Stimulated activated naive CD4-positive, alpha-beta T cell treated with Interleukin-2 at 50 U/mL for 16 hours (primary cell): ENCODE data around the gene SPEN.
"Not testable (repeated sequence)": the region's sequence is repeated elsewhere in the genome, so short reads cannot be mapped to it uniquely, and the experiment has no call there.

Experiments
- DNase-seq: peaks from one replicate; lab custom pipeline; 2025; lab: John Stamatoyannopoulos, UW

The SPEN gene

DNA sequence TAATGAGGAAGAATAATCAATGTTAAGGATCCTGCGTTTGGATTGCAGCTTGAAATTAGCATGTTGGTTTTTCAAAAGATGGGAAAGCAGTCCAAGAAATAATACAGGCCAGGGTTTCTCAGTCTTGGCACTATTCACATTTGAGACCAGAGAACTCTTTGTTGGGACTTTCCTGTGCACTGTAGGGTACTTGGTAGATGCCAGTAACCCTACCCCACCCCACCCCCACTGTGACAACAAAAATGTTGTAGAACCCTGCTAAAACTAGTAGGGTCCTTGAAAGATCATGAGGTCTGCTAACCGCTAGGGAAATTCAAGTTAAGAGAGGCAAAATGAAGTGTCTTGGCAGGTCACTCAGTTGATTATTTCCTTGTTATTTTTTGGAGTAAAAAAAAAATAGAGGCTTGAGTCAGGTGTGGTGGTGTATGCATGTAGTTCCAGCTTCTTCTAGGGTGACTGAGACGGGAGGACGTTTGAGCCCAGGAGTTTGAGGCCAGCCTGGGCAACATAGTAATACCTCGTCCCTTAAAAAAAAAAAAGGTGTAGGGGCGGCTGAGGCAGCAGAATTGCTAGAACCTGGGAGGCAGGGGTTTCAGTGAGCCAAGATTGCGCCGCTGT lies 53.3 kb downstream of the SPEN start:
- no peak for DNase-seq

DNA sequence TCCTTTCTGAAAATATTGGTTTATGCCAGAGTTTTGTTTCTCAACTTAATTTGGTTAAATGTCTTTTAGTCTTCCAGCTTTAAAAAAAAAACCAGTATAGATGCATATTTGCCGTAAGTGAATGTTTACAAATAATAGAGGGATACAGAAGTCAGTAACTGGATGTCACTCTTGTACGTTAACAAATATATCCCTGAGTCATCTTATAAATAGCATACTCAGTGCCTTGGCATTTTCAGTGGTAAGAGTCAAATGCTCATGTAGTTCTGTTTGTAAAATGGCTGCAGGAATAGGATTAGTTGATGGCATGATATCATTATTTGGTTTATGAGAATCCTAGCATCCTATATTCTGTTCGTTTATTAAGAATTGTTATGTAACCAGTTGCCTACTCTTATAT lies 55.4 kb downstream of the SPEN start:
- no peak for DNase-seq

DNA sequence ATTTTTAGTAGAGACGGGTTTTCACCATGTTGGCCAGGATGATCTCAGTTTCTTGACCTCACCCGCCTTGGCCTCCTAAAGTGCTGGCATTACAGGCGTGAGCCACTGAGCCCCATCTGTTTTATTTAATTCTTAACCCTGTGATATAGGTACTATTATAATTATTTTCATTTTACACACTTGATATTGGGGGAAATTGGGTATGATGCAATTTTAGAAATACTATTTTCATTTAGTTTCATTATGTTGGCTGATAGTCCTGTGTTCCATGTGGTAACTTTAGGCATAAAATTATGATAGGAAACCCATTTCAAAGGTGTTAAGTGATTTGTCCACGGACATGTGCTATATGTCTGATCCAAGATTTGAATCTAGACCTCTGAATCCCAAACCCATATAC lies 61.1 kb downstream of the SPEN start:
- DNase-seq: no peak

DNA sequence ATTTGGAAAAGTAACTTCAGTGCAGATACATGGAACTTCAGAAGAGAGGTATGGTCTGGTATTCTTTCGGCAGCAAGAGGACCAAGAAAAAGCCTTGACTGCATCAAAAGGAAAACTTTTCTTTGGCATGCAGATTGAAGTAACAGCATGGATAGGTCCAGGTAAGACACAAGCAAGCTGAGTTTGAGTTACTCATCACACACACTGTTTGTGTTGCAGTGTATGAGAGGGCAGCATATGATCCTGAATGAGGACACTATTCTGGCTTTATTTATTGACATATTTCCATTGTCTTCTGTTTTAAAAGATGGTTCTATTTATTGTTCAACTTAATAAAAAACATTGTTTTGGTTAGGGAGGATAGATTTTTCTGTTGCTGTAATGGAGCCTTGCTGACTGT lies 63.6 kb downstream of the SPEN start:
- DNase-seq: no peak

DNA sequence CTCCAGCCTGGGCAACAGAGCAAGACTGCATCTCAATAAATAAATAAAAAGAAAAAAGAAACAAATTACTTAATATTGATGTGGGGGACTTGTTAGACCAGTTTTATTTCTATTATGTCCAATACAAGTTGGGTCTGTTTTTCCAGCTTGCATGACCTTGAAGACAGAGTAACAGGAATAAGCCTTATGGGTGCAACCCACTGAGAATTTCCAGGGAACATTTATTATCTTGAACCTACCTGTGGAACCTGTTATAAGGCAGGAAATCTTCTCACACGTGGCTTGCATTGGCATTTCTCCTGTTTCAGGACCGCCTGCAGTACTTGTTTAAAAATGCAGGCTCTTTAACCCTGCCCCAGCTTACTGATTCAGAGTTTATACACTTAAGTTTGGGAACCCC lies 64.4 kb downstream of the SPEN start:
- no peak for DNase-seq

DNA sequence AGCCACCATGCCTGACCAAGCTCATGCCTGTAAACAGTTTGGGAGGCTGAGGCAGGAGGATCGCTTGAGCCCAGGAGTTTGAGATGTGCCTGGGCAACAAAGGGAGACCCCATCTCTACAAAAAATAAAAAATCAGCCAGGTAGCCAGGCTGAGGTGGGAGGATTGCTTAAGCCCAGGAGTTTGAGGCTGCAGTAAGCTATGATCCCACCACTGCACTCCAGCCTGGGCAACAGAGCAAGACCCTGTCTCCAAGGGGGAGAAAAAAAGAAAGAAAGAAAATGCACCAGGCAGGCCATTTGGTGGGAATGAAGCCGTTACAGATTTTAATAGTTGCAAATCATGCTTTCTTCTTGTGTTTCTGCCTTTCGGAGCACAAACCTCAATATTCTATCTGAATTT lies 66.1 kb downstream of the SPEN start:
- DNase-seq: not testable (repeated sequence)

DNA sequence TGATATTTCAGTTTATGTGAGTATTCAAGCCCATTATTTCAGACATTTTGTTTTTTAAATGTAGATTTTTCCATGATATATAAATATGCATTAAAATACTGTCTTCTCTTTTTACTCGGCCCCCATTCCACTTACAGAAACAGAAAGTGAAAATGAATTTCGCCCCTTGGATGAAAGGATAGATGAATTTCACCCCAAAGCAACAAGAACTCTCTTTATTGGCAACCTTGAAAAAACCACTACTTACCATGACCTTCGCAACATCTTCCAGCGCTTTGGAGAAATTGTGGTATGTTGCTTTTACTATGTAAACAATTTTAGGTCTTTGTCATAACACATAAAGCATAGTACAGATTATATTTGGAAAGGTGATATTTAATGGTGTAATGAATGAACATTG lies 68.5 kb downstream of the SPEN start:
- DNase-seq: no peak

DNA sequence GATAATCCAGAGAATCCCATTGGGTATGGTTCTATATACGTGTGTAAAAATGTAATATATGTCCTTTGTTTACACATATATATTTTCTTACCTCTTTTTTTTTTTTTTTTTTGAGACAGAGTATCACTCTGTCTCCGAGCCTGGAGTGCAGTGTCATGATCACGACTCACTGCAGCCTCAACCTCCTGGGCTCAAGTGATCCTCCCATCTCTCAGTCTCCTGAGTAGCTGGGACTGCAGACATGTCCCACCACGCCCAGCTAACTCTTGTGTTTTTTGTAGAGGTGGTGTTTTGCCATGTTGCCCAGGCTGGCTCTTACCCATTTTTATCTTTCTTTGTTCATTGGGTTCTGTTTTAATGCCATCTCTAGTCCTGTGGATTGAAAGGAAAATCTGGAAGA lies 68.9 kb downstream of the SPEN start:
- DNase-seq: no peak

DNA sequence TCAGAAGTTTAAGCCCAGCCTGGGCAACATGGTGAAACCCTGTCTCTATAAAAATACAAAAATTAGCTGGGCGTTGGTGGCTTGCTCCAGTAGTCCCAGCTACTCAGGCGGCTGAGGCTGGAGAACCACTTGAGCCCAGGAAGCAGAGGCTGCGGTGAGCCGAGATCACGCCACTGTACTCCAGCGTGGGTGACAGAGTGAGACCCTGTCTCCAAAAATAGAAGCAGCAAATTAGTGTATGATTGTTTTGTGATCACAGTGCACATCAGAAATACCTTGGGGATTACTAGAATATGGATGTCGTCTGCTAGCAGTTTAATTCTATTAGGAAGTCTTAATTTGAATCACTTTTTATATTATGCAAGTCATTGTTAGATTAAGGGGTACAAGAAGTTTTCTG lies 69.4 kb downstream of the SPEN start:
- no peak for DNase-seq

DNA sequence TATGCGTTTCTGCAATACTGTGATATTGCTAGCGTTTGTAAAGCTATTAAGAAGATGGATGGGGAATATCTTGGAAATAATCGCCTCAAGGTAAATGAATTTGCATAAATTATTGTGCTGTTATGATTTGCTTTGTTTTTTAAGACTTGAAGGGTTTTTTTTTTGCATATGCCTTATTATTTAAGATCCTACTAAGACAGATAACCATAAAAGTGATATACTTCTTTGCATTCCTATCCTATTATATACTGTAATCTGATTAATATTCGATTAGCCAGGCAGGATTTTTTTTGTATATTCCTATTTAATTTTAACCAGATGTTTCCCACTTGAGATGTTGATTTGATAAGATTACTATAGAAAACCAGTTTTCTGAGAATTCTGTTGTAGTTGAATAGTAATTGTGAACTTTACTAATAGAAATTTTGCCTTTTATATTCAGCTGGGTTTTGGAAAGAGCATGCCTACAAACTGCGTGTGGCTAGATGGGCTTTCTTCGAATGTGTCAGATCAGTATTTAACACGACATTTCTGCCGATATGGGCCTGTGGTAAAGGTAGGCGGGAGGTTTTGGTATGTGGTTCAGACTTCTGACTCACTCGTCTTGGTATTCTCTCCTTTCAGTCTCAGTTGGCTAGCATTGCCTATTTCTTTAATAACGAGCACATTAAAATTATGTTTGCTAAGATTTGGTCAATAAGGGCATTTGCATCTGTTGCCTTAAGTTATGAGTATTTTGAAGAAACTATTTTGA lies 71.6 kb downstream of the SPEN start:
- DNase-seq: peak; percentile 68

DNA sequence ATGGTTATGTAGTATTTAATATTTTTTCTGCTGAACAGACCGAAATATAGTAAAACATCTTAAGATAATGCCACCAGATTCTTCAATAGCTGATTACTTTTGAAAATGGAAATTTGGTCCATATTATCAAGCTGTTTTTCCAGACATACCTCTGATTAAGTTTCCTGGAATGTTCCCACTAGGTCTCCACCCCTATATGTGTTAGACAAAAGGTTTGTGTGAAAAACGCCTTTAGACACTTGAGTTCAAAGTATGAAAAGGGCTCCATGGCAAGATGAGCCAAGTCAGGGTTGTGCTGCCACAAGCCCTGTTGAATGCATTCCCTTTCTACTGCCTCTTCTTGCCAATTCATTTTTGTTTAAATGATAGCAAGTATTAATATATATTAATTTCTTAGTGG lies 75.7 kb downstream of the SPEN start:
- no peak for DNase-seq

DNA sequence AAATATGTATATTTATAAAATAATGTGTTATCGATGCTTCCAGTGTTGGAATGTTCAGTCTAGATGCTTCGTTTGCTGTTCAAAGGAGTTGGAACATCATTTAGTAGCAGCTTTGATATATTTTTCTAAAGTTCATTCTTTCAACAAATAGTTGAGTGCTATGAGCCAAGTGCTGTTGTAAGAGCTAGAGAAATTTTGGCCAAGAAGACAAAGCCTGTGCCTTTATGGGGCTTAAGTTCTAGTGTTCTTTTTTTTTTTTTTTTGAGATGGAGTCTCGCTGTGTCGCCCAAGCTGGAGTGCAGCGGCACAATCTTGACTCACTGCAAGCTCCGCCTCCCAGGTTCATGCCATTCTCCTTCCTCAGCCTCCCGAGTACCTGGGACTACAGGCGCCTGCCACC lies 78.9 kb downstream of the SPEN start:
- DNase-seq: not testable (repeated sequence)

DNA sequence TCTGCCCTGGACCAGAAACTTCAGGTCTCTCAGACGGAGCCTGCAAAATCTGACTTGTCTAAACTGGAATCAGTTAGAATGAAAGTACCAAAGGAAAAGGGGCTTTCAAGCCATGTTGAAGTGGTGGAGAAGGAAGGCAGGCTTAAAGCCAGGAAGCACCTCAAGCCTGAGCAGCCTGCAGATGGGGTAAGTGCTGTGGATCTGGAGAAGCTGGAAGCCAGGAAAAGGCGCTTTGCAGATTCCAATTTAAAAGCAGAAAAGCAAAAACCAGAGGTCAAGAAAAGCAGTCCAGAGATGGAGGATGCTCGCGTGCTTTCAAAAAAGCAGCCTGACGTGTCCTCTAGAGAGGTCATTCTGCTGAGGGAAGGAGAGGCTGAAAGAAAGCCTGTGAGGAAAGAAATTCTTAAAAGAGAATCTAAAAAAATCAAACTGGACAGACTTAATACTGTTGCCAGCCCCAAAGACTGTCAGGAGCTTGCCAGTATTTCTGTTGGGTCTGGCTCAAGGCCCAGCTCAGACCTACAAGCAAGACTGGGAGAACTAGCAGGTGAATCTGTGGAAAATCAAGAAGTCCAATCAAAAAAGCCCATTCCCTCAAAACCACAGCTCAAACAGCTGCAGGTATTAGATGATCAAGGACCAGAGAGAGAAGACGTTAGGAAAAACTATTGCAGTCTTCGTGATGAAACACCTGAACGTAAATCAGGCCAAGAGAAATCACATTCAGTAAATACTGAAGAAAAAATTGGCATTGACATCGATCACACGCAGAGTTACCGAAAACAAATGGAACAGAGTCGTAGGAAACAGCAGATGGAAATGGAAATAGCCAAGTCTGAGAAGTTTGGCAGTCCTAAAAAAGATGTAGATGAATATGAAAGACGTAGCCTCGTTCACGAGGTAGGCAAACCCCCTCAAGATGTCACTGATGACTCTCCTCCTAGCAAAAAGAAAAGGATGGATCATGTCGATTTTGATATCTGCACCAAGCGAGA lies 81.8 kb downstream of the SPEN start:
- DNase-seq: no peak

DNA sequence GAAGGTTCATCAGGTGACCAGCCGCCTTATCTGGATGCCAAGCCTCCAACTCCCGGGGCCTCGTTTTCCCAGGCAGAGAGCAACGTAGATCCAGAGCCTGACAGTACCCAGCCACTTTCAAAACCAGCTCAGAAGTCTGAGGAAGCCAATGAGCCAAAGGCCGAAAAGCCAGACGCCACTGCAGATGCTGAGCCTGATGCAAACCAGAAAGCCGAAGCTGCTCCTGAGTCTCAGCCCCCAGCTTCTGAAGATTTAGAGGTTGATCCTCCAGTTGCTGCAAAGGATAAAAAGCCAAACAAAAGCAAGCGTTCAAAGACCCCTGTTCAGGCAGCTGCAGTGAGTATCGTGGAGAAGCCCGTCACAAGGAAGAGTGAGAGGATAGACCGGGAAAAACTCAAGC lies 83.9 kb downstream of the SPEN start:
- no peak for DNase-seq

DNA sequence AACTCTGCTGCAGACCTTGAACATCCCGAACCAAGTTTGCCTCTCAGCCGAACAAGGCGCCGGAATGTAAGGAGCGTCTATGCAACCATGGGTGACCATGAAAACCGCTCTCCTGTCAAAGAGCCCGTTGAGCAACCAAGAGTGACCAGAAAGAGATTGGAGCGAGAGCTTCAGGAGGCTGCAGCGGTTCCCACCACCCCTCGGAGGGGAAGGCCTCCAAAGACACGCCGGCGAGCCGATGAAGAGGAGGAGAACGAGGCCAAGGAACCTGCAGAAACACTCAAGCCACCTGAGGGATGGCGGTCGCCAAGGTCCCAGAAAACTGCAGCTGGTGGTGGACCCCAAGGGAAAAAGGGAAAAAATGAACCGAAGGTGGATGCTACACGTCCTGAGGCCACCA lies 84.4 kb downstream of the SPEN start:
- DNase-seq: no peak

DNA sequence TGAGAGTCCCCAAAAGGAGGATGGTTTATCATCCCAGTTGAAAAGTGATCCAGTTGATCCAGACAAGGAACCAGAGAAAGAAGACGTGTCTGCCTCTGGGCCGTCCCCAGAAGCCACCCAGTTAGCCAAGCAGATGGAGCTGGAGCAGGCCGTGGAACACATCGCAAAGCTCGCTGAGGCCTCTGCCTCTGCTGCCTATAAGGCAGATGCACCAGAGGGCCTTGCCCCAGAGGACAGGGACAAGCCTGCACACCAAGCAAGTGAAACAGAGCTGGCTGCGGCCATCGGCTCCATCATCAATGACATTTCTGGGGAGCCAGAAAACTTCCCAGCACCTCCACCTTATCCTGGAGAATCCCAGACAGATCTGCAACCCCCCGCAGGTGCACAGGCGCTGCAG lies 85.1 kb downstream of the SPEN start:
- DNase-seq: no peak

DNA sequence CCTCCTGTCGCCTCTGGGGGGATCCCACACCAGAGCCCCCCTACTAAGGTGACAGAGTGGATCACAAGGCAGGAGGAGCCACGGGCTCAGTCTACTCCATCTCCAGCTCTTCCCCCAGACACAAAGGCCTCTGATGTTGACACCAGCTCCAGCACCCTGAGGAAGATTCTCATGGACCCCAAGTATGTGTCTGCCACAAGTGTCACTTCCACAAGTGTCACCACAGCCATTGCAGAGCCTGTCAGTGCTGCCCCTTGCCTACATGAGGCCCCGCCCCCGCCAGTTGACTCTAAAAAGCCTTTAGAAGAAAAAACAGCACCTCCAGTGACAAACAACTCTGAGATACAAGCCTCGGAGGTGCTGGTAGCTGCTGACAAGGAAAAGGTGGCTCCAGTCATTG lies 86.2 kb downstream of the SPEN start:
- DNase-seq: no peak

DNA sequence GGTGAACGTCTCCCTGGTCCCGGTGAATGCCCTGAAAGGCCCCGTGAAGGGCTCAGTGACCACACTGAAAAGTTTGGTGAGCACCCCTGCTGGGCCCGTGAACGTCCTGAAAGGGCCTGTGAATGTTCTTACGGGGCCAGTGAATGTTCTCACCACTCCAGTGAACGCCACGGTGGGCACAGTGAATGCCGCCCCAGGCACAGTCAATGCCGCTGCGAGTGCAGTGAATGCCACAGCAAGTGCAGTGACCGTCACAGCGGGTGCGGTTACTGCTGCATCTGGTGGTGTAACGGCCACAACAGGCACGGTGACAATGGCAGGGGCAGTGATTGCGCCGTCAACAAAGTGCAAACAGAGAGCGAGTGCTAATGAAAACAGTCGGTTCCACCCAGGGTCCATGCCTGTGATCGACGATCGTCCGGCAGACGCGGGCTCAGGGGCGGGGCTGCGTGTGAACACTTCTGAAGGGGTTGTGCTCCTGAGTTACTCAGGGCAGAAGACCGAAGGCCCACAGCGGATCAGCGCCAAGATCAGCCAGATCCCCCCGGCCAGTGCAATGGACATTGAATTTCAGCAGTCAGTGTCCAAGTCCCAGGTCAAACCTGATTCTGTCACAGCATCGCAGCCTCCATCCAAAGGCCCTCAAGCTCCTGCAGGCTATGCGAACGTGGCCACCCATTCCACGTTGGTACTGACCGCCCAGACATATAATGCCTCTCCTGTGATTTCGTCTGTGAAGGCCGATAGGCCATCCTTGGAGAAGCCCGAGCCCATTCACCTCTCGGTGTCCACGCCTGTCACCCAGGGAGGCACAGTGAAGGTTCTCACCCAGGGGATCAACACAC lies 86.9 kb downstream of the SPEN start:
- DNase-seq: no peak

DNA sequence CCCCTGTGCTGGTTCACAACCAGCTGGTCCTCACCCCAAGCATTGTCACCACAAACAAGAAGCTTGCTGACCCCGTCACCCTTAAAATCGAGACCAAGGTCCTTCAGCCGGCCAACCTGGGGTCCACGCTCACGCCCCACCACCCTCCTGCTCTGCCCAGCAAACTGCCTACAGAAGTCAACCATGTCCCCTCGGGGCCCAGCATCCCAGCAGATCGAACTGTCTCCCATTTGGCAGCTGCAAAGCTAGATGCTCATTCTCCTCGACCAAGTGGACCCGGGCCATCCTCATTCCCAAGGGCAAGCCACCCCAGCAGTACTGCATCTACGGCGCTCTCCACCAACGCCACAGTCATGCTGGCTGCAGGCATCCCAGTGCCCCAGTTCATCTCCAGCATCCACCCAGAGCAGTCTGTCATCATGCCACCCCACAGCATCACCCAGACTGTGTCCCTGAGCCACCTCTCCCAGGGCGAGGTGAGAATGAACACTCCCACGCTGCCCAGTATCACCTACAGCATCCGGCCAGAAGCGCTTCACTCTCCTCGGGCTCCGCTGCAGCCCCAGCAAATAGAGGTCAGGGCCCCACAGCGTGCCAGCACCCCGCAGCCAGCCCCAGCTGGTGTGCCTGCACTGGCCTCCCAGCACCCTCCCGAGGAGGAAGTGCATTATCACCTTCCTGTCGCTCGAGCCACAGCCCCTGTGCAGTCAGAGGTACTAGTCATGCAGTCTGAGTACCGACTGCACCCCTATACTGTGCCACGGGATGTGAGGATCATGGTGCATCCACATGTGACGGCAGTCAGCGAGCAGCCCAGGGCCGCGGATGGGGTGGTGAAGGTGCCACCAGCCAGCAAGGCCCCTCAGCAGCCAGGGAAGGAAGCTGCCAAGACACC lies 87.8 kb downstream of the SPEN start:
- no peak for DNase-seq

DNA sequence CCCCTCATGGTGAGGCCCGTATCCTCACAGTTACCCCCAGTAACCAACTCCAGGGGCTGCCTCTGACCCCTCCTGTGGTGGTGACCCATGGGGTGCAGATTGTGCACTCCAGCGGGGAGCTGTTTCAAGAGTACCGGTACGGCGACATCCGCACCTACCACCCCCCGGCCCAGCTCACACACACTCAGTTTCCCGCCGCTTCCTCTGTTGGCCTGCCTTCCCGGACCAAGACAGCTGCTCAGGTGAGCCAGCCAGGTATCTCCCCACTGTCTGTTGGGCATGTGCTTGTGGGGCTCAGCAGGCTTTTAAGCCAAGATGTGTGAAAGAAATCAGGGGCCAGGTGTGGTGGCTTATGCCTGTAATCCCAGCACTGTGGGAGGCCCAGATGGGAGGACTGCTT lies 88.5 kb downstream of the SPEN start:
- no peak for DNase-seq

DNA sequence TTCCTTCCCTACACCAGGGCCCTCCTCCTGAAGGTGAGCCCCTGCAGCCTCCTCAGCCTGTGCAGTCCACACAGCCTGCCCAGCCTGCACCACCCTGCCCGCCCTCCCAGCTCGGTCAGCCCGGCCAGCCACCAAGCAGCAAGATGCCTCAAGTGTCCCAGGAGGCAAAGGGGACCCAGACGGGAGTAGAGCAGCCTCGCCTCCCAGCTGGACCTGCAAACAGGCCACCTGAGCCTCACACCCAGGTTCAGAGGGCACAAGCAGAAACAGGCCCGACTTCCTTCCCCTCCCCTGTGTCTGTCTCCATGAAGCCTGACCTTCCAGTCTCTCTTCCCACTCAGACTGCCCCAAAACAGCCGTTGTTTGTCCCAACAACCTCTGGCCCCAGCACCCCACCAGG lies 89.6 kb downstream of the SPEN start:
- no peak for DNase-seq
